ENCODE data around the gene PTP4A2.

Gene PTP4A2

DNA sequence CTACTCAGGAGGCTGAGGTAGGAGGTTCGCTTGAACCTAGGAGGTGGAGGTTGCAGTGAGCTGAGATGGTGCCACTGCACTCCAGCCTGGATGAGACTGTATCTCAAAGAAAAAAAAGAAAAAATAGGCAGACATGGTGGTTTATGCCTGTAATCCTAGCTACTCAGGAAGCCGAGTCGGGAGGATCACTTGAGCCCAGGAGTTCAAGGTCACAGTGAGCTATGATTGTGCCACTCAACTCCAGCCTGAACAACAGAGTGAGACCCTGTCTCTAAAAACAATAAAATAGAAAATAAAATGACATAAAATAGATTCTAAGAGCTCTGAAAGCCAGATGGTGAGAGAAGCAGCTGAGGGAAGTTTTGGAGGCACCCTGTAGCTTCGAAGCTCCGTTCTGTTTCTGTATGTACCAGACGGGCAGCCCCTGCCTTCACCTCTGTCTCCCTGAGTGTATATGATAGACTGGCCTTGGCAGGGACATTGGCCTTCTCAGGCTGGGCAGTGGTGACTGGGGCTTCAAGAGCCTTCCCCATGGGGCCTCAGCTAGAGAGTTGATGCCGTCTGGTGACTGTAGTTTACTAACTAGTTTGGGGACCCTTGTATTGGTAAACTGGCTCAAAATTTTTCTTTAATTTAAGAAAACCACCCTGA is 68.0 kb downstream of the PTP4A2 start:
- Histone ChIP-seq H3K9me3 (ENCODE audit: insufficient read depth, low read length) (no peaks in the 10 kb centered on the region), H3K4me1 (ENCODE audit: insufficient read depth, insufficient read length) (peaks cover 3% of the 10 kb centered on the region), H3K4me3 (ENCODE audit: insufficient read length, low read depth) (no peak overlapping the region), H3K27me3 (ENCODE audit: insufficient read depth, insufficient read length) (no peaks in the 10 kb centered on the region), H3K9ac (ENCODE audit: insufficient read length, low read depth) (no peak overlapping the region), H3K36me3 (ENCODE audit: insufficient read depth, insufficient read length, low read length) (no peaks in the 10 kb centered on the region)
- DNase-seq (ENCODE audit: low read depth, low spot score), result no peak
- TF ChIP-seq ZNF274 (IDR thresholded peaks at IDR 0.05; ENCODE audit: low read depth, low read length) (no peak), YY1 (IDR thresholded peaks at IDR 0.05; ENCODE audit: insufficient read depth, insufficient read length) (no peak), SUZ12 (IDR thresholded peaks at IDR 0.05; ENCODE audit: extremely low read depth, insufficient read depth, insufficient read length) (no peak)

DNA sequence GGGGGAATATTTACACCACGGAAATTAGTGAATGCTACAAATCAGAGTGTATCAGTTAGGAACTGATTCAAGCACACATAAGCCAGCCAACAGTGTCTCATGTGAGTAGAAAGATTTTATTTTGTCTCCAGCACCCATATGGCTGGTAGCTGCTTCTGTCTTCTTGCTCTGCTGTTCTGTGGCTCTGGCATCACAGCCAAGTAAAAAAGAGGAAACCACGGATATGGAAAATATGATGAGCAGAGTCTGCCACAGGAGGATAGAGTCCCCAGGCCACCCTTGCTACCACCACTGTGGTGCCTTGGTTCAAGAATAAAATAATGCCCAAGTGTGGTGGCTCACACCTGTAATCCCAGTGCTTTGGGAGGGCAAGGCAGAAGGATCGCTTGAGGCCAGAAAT is 68.7 kb downstream of the PTP4A2 start:
- H3K27me3 ChIP-seq (ENCODE audit: insufficient read depth, insufficient read length), result no peaks in the 10 kb centered on the region
- no peaks in the 10 kb centered on the region for H3K9me3 ChIP-seq (ENCODE audit: insufficient read depth, low read length)
- H3K9ac ChIP-seq (ENCODE audit: insufficient read length, low read depth), result no peak overlapping the region
- peaks cover 3% of the 10 kb centered on the region for H3K4me1 ChIP-seq (ENCODE audit: insufficient read depth, insufficient read length)
- no peak for TF ChIP-seq YY1 (IDR thresholded peaks at IDR 0.05; ENCODE audit: insufficient read depth, insufficient read length)
- TF ChIP-seq ZNF274 (IDR thresholded peaks at IDR 0.05; ENCODE audit: low read depth, low read length), result no peak
- no peak overlapping the region for H3K4me3 ChIP-seq (ENCODE audit: insufficient read length, low read depth)
- no peaks in the 10 kb centered on the region for H3K36me3 ChIP-seq (ENCODE audit: insufficient read depth, insufficient read length, low read length)
- no peak for DNase-seq (ENCODE audit: low read depth, low spot score)

DNA sequence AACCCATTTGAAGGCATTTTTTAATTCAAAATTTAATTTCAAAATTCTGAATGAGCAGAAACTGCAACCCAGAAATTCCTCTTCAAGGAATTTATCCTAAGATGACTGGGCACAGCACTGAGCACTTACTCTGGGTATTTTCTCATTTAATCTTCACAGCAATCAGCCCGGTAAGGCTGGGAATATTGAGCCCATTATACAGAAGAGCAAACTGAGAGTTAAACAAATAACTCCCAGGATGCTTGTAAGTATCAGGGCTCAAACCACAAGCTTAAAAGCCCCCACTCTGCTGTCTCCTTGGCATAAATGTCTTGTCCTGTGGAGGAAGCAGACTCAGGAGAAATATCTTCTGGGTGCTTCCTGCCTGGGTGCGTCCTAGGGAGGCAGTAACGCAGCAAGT is 69.3 kb downstream of the PTP4A2 start:
- DNase-seq (ENCODE audit: low read depth, low spot score), result no peak
- TF ChIP-seq YY1 (IDR thresholded peaks at IDR 0.05; ENCODE audit: insufficient read depth, insufficient read length) (no peak), ZNF274 (IDR thresholded peaks at IDR 0.05; ENCODE audit: low read depth, low read length) (no peak), SUZ12 (IDR thresholded peaks at IDR 0.05; ENCODE audit: extremely low read depth, insufficient read depth, insufficient read length) (no peak)
- Histone ChIP-seq H3K9me3 (ENCODE audit: insufficient read depth, low read length) (no peaks in the 10 kb centered on the region), H3K27me3 (ENCODE audit: insufficient read depth, insufficient read length) (no peaks in the 10 kb centered on the region), H3K4me1 (ENCODE audit: insufficient read depth, insufficient read length) (peaks cover 3% of the 10 kb centered on the region), H3K36me3 (ENCODE audit: insufficient read depth, insufficient read length, low read length) (no peaks in the 10 kb centered on the region), H3K9ac (ENCODE audit: insufficient read length, low read depth) (no peak overlapping the region), H3K4me3 (ENCODE audit: insufficient read length, low read depth) (no peak overlapping the region)

DNA sequence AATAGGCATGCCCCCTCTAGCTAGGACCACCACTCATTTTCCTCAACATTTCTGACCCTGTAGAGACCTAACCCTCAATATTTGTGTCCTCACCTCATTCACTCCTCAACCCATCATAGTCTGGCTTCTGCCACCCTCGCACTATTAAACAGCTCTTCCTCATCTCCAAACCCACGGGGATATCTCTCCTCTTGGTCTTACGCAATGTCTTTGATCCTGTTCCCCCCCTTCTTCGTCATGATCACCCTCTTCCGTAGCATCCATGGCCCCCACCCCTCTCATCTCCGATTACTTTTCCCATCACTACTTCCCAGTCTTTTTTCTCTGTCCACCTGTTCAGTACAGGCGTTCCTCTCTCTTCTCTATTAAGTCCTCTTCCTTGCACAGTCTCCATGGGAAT is 70.6 kb downstream of the PTP4A2 start:
- Histone ChIP-seq H3K36me3 (ENCODE audit: insufficient read depth, insufficient read length, low read length) (no peaks in the 10 kb centered on the region), H3K9me3 (ENCODE audit: insufficient read depth, low read length) (no peaks in the 10 kb centered on the region), H3K4me3 (ENCODE audit: insufficient read length, low read depth) (no peak overlapping the region), H3K9ac (ENCODE audit: insufficient read length, low read depth) (no peak overlapping the region), H3K4me1 (ENCODE audit: insufficient read depth, insufficient read length) (peaks cover 3% of the 10 kb centered on the region), H3K27me3 (ENCODE audit: insufficient read depth, insufficient read length) (no peaks in the 10 kb centered on the region)
- TF ChIP-seq SUZ12 (IDR thresholded peaks at IDR 0.05; ENCODE audit: extremely low read depth, insufficient read depth, insufficient read length) (no peak), YY1 (IDR thresholded peaks at IDR 0.05; ENCODE audit: insufficient read depth, insufficient read length) (no peak), ZNF274 (IDR thresholded peaks at IDR 0.05; ENCODE audit: low read depth, low read length) (no peak)
- no peak for DNase-seq (ENCODE audit: low read depth, low spot score)

DNA sequence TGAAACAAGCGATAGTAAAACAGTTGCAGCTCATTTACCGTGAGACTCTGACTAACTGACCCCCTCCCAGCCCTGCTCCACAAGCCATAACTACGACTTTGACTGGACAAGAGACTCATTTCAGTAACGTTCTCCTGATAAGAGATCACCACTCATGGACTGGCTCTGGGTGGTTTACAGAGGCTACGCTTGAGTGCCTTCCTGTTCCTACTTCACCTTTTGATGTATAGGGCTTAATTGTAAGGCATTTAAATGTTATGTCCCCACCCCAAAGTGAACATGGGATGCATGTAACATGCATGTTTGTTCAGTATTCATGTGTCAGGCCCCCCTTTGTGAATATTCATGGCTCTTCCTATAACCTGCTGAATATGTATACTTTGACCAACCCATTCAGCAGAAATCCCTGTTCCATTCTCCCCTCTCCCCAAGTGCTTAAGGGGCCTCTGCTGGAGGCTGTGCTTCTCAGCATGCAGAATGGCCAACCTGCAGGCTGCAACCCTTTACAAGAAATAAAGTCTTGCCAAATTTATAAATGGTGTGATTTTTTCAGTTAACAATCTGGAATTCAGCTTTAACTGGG is 71.6 kb downstream of the PTP4A2 start:
- Histone ChIP-seq H3K9me3 (ENCODE audit: insufficient read depth, low read length) (no peaks in the 10 kb centered on the region), H3K27me3 (ENCODE audit: insufficient read depth, insufficient read length) (no peaks in the 10 kb centered on the region), H3K4me1 (ENCODE audit: insufficient read depth, insufficient read length) (peaks cover 3% of the 10 kb centered on the region), H3K4me3 (ENCODE audit: insufficient read length, low read depth) (no peak overlapping the region), H3K9ac (ENCODE audit: insufficient read length, low read depth) (no peak overlapping the region), H3K36me3 (ENCODE audit: insufficient read depth, insufficient read length, low read length) (peaks cover 4% of the 10 kb centered on the region)
- TF ChIP-seq ZNF274 (IDR thresholded peaks at IDR 0.05; ENCODE audit: low read depth, low read length) (no peak), SUZ12 (IDR thresholded peaks at IDR 0.05; ENCODE audit: extremely low read depth, insufficient read depth, insufficient read length) (no peak), YY1 (IDR thresholded peaks at IDR 0.05; ENCODE audit: insufficient read depth, insufficient read length) (no peak)
- DNase-seq (ENCODE audit: low read depth, low spot score), result peak; percentile 18

DNA sequence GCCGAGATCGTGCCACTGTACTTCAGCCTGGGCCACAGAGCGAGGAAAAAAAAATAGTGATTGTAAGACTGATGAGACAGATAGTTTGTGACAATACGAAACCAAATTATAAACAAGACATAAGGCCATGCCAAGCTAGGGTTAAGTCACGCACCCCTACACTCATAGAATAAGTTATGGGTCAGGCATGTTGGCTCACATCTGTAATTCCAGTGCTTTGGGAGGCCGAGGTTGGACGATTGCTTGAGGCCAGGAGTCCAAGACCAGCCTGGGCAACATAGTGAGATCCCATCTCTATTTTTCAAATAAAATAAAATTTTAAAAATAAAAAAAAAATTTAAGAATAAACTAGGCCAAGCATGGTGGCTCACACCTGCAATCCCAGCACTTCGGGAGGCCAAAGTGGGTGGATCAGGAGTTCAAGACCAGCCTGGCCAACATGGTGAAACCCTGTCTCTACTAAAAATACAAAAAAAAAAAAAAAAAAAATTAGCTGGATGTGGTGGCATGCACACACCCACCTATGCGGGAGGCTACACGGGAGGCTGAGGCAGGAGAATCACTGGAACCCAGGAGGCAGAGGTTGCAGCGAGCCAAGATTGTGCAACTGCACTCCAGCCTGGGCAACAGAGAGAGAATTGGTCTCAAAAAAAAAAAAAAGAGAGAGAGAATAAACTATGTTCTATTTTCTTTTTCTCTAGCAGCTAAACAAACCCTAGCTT is 72.3 kb downstream of the PTP4A2 start:
- no peaks in the 10 kb centered on the region for H3K9me3 ChIP-seq (ENCODE audit: insufficient read depth, low read length)
- DNase-seq (ENCODE audit: low read depth, low spot score), result no peak
- no peak overlapping the region for H3K4me3 ChIP-seq (ENCODE audit: insufficient read length, low read depth)
- TF ChIP-seq ZNF274 (IDR thresholded peaks at IDR 0.05; ENCODE audit: low read depth, low read length) (no peak), SUZ12 (IDR thresholded peaks at IDR 0.05; ENCODE audit: extremely low read depth, insufficient read depth, insufficient read length) (no peak), YY1 (IDR thresholded peaks at IDR 0.05; ENCODE audit: insufficient read depth, insufficient read length) (no peak)
- peaks cover 3% of the 10 kb centered on the region for H3K4me1 ChIP-seq (ENCODE audit: insufficient read depth, insufficient read length)
- no peak overlapping the region for H3K9ac ChIP-seq (ENCODE audit: insufficient read length, low read depth)
- peaks cover 5% of the 10 kb centered on the region for H3K36me3 ChIP-seq (ENCODE audit: insufficient read depth, insufficient read length, low read length)
- H3K27me3 ChIP-seq (ENCODE audit: insufficient read depth, insufficient read length), result no peaks in the 10 kb centered on the region

DNA sequence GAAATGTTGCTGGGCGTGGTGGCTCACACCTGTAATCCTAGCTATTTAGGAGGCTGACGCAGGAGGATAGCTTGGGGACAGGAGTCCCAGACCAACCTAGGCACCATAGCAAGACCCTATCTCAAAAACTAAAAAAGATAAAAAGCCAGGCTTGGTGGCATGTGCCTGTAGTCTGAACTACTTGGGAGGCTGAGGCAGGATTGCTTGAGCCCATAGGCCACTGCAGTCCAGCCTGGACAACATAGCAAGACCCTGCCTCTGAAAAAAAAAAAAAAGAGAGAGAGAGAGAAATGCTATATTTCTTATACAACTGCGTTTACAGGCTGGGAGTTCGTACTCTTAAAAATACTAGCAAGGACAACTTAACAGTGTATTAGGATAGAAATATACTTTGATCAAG is 76.1 kb downstream of the PTP4A2 start:
- no peak for TF ChIP-seq ZNF274 (IDR thresholded peaks at IDR 0.05; ENCODE audit: low read depth, low read length)
- TF ChIP-seq SUZ12 (IDR thresholded peaks at IDR 0.05; ENCODE audit: extremely low read depth, insufficient read depth, insufficient read length), result no peak
- no peak for TF ChIP-seq YY1 (IDR thresholded peaks at IDR 0.05; ENCODE audit: insufficient read depth, insufficient read length)
- no peaks in the 10 kb centered on the region for H3K27me3 ChIP-seq (ENCODE audit: insufficient read depth, insufficient read length)
- peaks cover 13% of the 10 kb centered on the region for H3K36me3 ChIP-seq (ENCODE audit: insufficient read depth, insufficient read length, low read length)
- no peak overlapping the region for H3K4me3 ChIP-seq (ENCODE audit: insufficient read length, low read depth)
- no peaks in the 10 kb centered on the region for H3K9me3 ChIP-seq (ENCODE audit: insufficient read depth, low read length)
- H3K9ac ChIP-seq (ENCODE audit: insufficient read length, low read depth), result no peak overlapping the region
- no peaks in the 10 kb centered on the region for H3K4me1 ChIP-seq (ENCODE audit: insufficient read depth, insufficient read length)
- no peak for DNase-seq (ENCODE audit: low read depth, low spot score)

Data from NT2/D1 (cell line).